NCI-H2196 (cell line): ENCODE data around the gene MEAF6.
A peak's percentile ranks its signal among the peaks of the same experiment; 100 is the strongest.
"Not testable (repeated sequence)": the region's sequence is repeated elsewhere in the genome, so short reads cannot be mapped to it uniquely, and the experiment has no call there.

Experiments used
- DNase-seq: peaks from one replicate; lab custom pipeline; 2025; ENCODE audit not compliant: unreplicated experiment; lab: John Stamatoyannopoulos, UW

The MEAF6 gene

DNA sequence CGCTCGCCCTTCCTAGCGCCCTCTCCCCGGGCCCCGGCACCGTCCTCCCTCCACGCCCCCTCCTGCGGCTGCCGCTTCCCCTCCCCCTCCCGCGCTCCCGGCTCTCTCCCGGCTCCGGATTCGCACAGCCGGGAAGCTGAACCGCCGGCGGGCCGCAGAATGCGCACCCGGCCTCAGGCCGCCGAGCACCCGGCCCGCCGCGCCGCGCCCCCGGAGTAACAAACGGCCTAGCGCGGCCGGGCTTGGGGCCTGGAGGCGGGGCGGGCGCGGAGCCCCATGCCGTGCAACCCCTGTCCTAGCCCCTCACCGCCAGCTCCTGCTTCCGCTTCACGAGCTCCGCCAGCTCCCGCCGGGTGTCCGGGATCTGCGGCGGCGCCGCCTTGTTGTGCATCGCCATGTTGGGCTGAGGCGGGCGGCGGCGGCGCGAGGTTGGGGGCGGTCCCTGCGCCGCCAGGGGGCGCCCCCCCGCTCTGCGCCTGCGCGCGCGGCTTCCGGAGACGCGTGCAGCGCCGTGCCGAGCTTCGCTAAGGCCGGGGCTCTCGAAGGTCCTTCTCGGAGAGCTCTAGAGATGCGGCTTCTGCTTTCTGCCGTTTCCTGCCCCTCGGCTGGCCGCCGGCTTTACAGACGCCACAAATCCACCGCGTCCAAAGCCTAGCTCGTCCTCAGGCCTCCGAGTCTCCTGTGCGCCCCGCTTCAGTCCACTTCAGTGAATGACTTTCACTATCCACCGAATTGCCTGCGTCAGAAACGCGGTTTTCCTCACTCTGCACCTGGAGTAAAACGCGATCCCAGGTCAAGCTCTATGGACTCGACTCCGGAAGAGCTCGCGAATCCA is at the start of gene MEAF6:
Gene MEAF6 (minus strand): TSS at position 417 of the 835 bp plus-strand sequence. CDS start 20 bp downstream, at position 397.
- peak; percentile 84 for DNase-seq

DNA sequence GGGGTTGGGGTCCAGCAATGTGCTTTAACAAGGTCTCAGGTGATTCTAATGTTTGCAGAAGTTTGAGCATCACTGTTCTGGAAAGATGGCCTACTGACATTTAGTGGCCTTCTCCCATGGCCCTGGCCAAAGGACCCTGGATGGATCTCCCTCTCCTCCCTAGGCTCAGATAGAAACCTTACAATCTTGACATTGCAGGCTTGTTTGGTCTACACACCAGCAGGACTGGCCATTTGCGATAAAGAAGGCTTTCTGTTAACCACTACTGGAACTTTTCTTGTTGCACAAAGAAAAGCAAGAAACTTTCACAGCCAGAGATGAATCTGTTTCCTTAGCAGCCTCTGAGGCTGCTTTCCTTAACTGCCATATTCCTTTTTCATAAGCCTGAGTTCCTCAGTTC is 48.4 kb upstream of the MEAF6 start:
- DNase-seq, result no peak

DNA sequence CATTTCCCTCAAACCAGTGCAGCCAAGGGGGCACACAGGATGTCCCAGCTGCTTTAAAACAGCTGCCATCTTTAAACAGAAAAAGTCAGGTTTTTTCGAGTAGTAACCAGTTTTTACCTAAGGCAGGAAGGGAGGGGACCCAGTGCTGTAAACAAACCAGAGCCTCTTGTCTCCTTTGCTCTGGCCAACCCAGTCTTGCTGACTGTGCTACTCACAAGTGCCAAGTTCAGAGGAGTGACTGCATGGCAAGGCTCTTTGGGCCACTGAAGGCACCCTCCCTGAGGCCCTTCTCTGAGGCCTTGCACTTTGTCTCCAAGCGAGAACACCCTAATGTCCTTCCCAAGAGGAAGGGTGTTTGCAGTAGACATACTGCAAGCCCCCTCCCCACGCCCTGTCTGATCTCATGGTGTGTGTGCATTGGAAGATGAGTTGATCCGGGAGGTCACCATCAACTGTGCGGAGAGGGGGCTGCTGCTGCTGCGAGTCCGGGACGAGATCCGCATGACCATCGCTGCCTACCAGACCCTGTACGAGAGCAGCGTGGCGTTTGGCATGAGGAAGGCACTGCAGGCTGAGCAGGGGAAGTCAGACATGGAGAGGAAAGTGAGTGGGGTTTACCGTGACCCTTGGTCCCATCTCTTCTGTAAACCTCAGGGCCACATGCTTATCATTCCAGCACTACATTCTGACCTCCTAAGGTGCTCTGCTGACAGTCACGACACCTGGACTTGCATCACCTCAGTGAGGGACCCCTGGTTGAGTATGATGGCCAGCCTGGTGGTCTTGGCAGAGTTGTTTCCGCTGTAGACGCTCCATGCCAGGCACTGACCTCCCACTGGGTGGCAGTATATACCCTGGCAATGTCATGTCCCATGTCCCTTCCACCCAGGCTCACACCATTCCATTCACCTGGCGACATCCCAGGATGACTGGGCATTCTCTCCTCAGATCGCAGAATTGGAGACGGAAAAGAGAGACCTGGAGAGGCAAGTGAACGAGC is 46.9 kb upstream of the MEAF6 start:
- DNase-seq, result peak; percentile 44

DNA sequence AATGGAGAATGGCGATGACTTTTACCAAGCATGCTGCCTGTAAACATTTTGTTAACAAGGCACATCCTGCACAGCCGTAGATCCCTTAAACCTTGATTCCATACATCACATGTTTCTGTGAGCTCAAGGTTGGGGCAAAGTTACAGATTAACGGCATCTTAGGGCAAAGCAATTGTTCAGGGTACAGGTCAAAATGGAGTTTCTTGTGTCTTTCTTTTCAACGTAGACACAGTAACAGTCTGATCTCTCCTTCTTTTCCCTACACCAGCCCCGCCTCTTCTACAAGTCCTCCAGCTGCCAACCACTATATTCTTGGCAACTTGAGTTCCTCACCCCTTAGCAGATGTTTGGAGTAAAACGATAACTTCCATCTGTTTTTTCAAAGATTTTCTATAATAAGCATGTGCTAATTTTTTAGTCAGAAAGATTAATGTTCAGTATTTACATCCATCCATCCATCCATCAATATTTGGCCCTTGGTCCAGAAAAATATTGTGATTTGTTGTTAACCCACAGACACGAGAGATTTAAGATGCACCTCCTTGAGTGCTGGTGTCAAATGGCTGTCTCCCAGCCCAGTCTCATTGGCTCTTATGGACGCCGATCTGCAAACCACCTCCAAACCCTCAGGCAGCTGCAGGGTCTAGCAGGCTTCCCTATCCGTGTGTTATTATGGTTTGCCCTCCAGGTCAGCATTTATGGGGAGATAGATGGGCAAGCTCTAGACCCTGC is 46.0 kb upstream of the MEAF6 start:
- no peak for DNase-seq

DNA sequence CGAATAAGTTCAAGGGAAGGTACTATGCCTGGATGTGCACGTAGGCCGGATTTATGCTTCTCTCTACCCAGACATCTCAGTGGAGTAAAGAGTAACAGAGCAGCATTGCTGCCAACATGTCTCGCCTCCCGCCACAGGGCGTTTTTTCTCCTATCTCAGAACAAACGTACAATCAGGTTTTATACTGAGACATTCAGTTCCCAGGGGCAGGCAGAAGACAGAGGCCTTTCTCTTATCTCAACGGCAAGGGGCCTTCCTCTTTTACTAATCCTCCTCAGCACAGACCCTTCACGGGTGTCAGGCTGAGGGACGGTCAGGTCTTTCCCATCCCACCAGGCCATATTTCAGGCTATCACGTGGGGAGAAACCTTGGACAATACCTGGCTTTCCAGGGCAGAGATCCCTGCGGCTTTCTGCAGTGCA is 45.4 kb upstream of the MEAF6 start:
- not testable (repeated sequence) for DNase-seq

DNA sequence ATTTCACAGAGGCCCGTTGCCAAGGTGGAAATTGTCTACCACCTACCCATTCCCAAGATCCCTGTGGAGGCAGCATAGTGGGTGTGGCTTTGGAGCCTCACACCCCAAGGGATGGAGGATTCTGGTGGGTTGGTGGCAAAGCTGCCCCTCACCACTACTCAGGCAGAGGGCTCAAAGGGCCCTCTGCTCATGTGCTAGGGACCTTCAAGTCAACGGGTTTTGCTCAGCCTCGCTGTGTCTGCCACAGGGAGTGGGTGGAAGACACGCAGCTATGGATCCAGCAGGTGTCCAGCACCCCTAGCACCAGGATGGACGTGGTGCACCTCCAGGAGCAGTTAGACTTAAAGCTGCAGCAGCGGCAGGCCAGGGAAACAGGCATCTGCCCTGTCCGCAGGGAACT is 44.5 kb upstream of the MEAF6 start:
- no peak for DNase-seq

DNA sequence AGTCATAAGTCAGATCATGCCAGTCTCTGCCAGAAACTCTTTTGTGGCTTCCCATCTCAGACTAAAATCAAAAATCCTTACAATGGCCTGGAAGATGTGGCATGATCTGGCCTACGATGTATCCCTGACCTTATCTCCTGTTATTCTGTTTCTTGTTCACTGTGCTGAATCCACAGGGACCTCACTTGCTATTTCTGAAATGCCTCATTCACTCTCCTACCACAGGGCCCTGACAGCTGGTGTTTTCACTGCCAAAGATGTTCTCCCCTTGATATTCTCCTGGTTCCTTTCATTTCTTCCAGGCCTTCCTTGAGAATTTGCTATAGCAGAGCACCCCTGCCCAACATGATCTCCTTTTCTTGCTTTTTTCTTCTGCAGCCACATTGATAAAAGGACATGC is 43.8 kb upstream of the MEAF6 start:
- no peak for DNase-seq

DNA sequence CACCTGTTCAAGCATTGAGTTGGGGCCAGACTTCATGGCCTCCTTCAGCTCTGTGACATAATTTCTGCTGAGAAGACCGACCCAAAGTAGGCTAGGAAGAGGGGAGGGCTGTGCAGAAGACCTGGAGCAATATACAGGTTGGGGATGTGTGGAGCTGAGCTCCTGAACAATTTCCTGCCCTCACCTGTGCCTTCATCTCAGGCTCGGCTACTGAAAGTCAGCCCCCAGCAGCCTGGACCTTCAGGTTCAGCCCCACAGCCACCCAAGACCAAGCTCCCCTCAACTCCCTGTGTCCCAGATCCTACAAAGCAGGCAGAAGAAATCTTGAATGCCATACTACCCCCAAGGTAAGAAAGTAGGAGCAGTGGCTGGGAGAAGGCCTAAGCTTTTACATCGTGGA is 42.8 kb upstream of the MEAF6 start:
- DNase-seq, result no peak

DNA sequence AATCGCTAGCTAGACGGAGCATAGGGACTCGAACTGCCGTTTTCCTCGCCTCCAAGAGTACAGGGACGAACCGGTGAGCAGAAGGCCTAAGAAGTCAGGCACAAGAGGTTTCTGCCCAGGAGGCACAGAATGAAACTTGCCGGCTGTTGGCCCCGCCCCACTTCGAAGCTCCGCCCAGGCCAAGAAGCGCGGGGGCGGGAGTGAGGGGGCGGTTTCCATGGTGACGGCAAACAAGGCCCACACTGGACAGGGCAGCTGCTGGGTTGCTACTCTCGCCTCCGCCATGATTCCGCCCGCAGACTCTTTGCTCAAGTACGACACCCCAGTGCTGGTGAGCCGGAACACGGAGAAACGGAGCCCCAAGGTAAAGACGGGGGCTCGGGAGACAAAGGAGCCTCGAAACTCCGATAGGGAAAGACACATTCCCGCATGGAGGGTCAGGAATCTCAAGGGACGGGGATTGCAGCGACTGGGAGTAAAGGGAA is 42.2 kb upstream of the MEAF6 start, which contains the start of gene DNALI1:
Gene DNALI1 (plus strand): TSS at position 229 of the 485 bp plus-strand sequence. CDS start 55 bp downstream, at position 284.
- DNase-seq, result peak; percentile 95

DNA sequence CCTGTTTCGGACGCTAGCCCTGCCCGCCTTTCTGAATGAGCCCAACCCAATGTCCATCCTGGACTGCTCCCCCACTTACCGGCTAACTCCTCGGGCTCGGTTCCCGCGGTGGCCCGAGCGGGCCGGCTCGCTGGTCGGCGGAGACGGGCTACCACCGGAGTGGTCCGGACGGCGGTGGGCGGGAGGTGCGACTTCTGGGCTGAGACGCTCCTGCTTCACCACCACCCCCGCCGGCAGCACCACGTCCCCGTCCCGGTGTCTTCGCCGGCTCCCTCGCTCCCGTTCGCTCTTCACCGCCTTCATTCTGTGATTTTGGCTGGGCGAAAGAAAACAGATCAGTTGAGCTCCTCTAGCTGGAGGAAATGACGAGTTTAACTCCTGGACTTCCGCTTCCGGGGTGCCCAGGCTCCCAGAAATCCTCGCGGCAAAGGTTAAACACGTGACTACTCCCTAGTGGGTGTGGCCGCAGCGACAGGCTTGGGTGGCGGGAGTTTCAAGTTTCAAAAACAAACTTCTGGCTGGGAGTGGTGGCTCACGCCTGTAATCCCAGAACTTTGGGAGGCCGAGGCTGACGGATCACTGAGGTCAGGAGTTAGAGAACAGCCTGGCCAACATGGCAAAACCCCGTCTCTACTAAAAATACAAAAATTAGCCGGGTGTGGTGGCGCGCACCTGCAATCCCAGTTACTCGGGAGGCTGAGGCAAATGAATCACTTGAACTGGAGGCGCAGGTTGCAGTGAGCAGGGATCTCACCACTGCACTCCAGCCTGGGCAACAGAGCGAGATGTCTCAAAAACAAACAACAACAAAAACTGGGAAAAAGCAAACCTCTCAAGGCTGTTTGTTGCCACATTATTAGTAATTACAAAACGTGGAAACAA is 39.6 kb upstream of the MEAF6 start, which contains the start of gene SNIP1:
Gene SNIP1 (minus strand): TSS at position 367 of the 882 bp plus-strand sequence. CDS start 64 bp downstream, at position 303.
- DNase-seq, result peak; percentile 94

DNA sequence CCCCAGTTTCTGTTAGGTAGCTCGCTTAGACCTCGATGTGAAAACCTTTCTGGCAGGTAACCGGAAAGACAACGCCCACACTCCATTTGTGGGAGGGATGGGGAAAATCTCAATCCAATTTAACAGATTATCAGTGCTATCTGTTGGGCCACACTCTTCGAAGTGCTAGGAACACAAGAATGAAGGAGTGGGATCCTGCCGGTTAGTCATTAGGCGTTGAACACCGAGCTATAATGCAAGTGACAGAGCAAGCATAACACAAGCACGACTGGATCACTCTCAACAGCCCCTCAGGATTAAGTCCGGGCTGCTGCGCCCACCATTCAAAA is 39.0 kb upstream of the MEAF6 start:
- no peak for DNase-seq

DNA sequence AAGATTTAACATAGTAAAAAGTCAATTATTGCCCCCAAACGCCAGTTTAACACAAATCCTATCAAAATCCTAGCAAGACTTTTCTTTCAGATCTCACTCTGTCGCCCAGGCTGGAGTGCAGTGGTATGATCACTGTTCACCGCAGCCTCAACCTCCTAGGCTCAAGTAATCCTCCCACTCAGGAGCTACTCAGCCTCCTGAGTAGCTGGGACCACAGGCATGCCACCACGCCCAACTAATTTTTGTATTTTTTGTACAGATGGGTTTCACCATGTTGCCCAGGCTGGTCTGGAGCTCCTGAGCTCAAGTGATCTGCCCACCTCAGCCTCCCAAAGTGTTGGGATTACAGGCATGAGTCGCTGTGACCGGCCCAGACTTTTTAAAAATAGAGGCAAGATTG is 34.8 kb upstream of the MEAF6 start:
- no peak for DNase-seq

DNA sequence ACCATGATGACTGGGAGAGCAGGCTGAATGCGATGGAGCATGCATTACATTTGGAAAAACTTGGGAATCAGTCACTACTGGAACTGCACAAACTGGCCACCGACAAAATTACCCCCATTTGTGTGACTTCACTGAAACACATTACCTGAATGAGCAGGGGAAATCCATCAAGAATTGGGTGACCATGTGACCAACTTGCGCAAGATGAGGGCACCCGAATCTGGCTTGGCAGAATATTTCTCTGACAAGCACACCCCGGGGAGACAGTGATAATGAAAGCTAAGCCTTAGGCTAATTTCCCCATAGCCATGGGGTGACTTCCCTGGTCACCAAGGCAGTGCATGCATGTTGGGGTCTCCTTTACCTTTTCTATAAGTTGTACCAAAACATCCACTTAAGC is 30.5 kb upstream of the MEAF6 start:
- no peak for DNase-seq

DNA sequence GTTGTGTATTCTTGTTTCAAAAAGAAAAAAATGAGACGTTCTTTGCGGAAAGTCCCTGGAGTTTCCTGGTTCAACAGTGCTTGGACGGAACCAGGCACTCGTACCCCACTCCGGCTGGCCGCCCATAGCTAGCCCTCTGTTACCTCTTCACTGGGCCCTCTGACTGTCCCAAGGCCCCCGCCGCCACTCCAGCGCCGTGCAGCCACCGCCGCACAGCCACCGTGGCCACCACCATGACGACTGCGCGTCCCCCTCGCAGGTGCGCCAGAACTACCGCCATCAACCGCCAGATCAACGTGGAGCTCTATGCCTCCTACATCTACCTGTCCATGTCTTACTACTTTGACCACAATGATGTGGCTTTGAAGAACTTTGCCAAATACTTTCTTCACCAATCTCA is 30.0 kb upstream of the MEAF6 start:
- no peak for DNase-seq

DNA sequence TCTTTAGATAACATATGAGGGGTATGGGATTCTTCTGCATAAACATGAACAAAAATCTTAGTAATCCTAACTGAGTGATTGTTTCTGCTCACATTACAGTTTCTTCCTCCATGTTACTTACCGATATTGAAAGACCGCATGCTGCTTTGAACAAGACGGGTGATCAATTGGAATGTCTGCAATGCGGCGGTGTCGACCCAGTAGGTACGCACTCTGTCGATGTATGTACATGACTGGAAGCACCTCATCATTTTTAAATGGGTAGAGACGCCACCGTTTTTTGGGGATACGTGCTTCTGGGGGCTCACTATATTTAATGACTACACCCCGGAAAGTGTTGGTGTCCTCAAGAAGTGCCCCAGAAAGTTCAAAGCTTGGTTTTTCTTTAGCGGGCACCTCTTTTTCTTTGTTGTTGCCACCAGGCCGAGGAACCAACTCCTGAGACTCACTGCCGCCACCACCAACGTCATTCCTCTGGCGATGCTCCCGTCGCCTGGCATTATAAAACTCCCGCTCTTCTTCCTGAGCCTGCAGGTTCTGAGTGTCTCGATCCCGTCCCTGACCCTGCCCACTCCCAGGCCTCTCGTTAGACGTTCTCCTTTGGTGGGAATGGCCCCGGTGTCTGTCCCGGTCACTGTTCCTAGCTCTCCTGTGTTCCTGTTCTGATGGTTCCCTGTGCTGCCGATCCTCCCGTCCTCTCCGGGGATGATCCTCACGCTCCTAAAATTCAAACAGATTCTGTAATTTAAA is 25.6 kb upstream of the MEAF6 start:
- no peak for DNase-seq

DNA sequence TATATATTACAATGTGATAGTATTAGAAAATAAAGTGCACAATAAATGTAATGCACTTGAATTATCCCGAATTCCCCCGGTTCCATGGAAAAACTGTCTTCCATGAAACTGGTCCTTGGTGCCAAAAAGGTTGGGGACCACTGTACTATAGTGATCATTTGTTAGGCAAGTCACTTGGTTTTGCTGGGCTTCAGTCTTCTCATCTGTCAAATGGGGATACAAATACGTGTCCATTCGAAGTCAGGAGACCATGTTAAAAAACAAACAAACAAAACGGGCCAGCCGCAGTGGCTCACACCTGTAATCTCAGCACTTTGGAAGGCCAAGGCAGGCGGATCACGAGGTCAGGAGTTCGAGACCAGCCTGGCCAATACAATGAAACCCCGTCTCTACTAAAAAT is 24.6 kb upstream of the MEAF6 start:
- DNase-seq, result not testable (repeated sequence)

DNA sequence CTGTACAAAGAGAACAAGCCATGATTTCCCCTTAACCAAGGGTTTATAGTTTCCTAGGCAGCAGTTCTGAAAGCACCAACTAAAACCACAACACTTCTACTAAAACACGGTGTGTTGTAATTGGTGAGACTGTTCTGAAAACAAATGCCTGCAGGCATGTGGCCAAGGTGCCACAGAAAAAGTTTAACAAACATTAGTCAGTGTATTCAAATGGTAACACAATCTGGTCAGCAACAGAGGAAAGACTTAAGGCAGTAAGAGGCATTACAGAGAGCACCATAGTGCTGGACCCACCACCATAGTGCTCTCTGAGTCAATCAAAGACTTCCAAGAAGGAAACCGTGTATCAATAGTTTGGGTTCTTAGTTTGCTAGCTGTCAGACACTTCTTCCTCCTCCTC is 22.8 kb upstream of the MEAF6 start:
- DNase-seq, result peak; percentile 34

DNA sequence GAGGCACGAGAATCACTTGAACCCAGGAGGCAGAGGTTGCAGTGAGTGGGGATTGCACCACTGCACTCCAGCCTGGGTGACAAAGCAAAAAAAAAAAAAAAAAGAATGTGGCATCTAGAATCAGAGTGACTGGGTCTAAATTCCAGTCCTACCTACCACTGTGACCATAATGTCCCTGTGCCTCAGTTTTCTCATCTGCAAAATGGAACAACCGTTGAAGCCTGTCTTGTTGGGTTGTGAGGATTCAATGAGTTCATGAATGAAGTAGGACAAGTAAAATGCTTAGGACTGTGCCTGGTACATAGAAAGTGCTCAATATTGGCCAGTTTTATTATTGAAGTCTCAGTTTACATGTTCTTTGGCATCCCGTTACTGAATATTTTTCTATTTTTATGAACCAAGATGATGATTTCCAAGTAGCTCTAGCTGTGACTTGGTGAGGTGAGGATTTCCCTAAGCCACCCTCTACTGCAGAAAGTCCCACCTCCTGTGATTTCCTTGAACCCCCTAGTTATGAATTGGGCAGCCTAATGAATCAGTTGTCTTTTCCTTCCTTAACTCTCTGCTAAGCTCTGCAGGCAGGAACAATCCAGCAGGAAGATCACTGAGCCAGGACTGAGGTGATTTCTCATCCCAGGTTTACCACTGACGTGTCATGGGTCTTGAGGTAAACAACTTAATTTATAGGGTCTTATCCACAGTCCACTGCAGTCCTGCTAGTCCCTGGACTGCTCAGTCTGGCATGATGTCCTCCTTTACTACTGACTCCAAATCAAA is 18.9 kb upstream of the MEAF6 start:
- DNase-seq, result no peak
